WTC11 (cell line): ENCODE data around the gene CCDC198.

Experiments used
- CREB1 ChIP-seq: sonication (generic); formaldehyde crosslinking; IDR thresholded peaks from 2 replicates; pipeline ENCODE4 v1.8.0; 2023; ENCODE audit warnings: mild to moderate bottlenecking, missing genetic modification reagents
- OVOL2 ChIP-seq: fragments of 250-450 bp; sonication (Bioruptor Pico); IDR thresholded peaks from 2 replicates; pipeline ENCODE4 v1.9.0; 2021; ENCODE audit warnings: mild to moderate bottlenecking, borderline replicate concordance
- SMAD3 ChIP-seq: sonication (generic); formaldehyde crosslinking; IDR thresholded peaks from 2 replicates; pipeline ENCODE4 v1.8.0; 2022; ENCODE audit warnings: missing genetic modification reagents, mild to moderate bottlenecking, borderline replicate concordance
- ZNF219 ChIP-seq: sonication (generic); formaldehyde crosslinking; IDR thresholded peaks from 2 replicates; pipeline ENCODE4 v1.8.0; 2023; ENCODE audit warnings: missing genetic modification reagents, mild to moderate bottlenecking, borderline replicate concordance
- TF ChIP-seq, protein P1 (sequence below): fragments of 200-600 bp; IDR thresholded peaks from 2 replicates; pipeline ENCODE4 v1.8.0; 2022; ENCODE audit warnings: antibody characterized with exemption
- TF ChIP-seq, protein P2 (sequence below): sonication (generic); formaldehyde crosslinking; IDR thresholded peaks from 2 replicates; pipeline ENCODE4 v1.8.0; 2022; ENCODE audit warnings: mild to moderate bottlenecking, missing genetic modification reagents
- TF ChIP-seq, protein P3 (sequence below): sonication (generic); formaldehyde crosslinking; IDR thresholded peaks from 2 replicates; pipeline ENCODE4 v1.8.1; 2022; ENCODE audit warnings: mild to moderate bottlenecking, moderate library complexity, missing genetic modification reagents

DNA sequence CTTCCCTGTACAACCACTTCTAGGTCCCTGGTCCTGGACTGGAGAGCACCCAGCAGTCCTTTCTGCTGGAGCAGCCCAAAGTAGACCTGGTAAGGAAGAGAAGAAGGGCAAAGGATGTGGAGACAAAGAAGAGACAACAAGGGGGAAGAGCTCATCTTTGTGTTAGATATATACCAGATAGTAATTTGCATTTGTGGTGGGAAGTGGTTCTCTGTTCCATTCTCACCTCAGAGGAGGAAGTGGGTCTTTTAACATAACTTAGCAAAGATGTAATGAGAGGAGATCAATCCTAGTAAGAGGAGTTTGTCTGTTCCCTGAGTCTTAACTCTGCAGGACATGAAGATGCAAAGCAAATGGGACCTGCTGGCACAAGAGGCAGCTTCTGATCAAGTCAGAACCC, 8.0 kb downstream of the CCDC198 start:
- TF ChIP-seq, protein P1, sequence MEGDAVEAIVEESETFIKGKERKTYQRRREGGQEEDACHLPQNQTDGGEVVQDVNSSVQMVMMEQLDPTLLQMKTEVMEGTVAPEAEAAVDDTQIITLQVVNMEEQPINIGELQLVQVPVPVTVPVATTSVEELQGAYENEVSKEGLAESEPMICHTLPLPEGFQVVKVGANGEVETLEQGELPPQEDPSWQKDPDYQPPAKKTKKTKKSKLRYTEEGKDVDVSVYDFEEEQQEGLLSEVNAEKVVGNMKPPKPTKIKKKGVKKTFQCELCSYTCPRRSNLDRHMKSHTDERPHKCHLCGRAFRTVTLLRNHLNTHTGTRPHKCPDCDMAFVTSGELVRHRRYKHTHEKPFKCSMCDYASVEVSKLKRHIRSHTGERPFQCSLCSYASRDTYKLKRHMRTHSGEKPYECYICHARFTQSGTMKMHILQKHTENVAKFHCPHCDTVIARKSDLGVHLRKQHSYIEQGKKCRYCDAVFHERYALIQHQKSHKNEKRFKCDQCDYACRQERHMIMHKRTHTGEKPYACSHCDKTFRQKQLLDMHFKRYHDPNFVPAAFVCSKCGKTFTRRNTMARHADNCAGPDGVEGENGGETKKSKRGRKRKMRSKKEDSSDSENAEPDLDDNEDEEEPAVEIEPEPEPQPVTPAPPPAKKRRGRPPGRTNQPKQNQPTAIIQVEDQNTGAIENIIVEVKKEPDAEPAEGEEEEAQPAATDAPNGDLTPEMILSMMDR = no peak
- TF ChIP-seq ZNF219 (CRISPR knock-in tag) (no peak), OVOL2 (CRISPR knock-in tag) (no peak), SMAD3 (CRISPR knock-in tag) (no peak), CREB1 (CRISPR knock-in tag) (no peak)
- TF ChIP-seq, protein P2, sequence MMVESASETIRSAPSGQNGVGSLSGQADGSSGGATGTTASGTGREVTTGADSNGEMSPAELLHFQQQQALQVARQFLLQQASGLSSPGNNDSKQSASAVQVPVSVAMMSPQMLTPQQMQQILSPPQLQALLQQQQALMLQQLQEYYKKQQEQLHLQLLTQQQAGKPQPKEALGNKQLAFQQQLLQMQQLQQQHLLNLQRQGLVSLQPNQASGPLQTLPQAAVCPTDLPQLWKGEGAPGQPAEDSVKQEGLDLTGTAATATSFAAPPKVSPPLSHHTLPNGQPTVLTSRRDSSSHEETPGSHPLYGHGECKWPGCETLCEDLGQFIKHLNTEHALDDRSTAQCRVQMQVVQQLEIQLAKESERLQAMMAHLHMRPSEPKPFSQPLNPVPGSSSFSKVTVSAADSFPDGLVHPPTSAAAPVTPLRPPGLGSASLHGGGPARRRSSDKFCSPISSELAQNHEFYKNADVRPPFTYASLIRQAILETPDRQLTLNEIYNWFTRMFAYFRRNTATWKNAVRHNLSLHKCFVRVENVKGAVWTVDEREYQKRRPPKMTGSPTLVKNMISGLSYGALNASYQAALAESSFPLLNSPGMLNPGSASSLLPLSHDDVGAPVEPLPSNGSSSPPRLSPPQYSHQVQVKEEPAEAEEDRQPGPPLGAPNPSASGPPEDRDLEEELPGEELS = no peak
- TF ChIP-seq, protein P3, sequence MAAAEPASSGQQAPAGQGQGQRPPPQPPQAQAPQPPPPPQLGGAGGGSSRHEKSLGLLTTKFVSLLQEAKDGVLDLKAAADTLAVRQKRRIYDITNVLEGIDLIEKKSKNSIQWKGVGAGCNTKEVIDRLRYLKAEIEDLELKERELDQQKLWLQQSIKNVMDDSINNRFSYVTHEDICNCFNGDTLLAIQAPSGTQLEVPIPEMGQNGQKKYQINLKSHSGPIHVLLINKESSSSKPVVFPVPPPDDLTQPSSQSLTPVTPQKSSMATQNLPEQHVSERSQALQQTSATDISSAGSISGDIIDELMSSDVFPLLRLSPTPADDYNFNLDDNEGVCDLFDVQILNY (CRISPR knock-in tag) = no peak
